Activated naive CD8-positive, alpha-beta T cell treated with anti-CD3 and anti-CD28 coated beads, Interleukin-2, amount 50 U/mL, for 24 hours (primary cell): Measurements from ENCODE around the gene NUDT22.

Source experiments
- ATAC-seq: fragments of 150-1000 bp; cut with Tn5 transposase; one replicate; pipeline ENCODE4 v1.10.0; 2021
- DNase-seq: peaks from one replicate; pipeline ENCODE4 v3.0.0; 2021
- H3K27ac Mint-ChIP-seq: one replicate; pipeline ENCODE4 v1.8.0; 2021; ENCODE audit warnings: mild to moderate bottlenecking, mixed read lengths
- H3K27me3 Mint-ChIP-seq: one replicate; pipeline ENCODE4 v1.8.0; 2021; ENCODE audit warnings: mixed read lengths
- H3K36me3 Mint-ChIP-seq: one replicate; pipeline ENCODE4 v1.8.0; 2021; ENCODE audit warnings: low read depth, mixed read lengths
- H3K4me1 Mint-ChIP-seq: one replicate; pipeline ENCODE4 v1.8.0; 2021; ENCODE audit warnings: mixed read lengths
- H3K4me3 Mint-ChIP-seq: one replicate; pipeline ENCODE4 v1.8.0; 2021; ENCODE audit warnings: mild to moderate bottlenecking, moderate library complexity, mixed read lengths
- H3K9me3 Mint-ChIP-seq: one replicate; pipeline ENCODE4 v1.8.0; 2021; ENCODE audit warnings: mixed read lengths

NUDT22 gene

DNA sequence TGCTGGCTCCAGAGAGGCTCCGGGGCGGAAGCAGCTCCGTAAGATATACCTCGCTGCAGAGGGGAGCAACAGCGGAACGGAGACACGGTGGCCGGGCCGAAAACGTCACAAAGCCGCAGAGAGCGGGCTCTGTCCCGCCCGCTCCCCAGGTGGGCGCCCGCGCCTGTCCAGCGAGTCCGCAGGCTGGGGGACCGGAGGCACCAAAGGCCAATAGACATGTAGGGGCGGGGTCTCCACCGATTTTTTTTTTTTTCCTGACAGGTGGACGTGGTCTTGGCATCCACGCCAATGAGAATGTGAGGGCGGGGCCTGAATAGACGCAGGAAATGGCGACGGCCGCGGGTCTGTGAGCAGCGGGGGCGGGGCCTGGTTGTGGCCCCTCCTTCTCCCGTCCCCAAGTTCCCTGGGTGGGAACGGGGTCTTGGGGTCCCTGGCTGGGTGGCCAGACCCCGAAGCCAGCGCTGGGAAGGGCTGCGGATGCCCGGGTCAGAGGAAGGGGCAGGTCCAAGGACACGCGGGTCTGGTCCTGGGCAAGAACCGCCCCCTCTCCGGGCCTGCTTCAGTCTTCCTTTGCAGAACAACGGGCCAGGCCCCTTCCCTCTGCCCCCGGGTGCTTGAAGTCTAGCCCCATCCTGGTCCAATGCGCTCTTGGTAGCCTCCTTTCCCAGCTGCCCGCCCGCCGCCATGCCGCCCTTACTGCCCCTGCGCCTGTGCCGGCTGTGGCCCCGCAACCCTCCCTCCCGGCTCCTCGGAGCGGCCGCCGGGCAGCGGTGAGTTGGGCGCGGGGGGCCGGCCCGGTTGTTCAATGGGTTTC, 4.3 kb downstream of the NUDT22 start, which contains the start of gene DNAJC4:
Gene DNAJC4 (plus strand): TSS at position 378 of the 814 bp plus-strand sequence. CDS start 307 bp downstream, at position 685.
- no peaks in the 10 kb centered on the region for H3K27me3 Mint-ChIP-seq
- peaks cover 57% of the 10 kb centered on the region for H3K4me1 Mint-ChIP-seq
- H3K27ac Mint-ChIP-seq, result peak within 1 kb of the TSS; percentile 69
- peak within 1 kb of the TSS; percentile 81 for H3K4me3 Mint-ChIP-seq
- DNase-seq (peak; percentile 92), ATAC-seq (peak; percentile 35)
- no peaks in the 10 kb centered on the region for H3K9me3 Mint-ChIP-seq
- peaks cover 2% of the 10 kb centered on the region for H3K36me3 Mint-ChIP-seq

GRCh38 chr11:64230985-64231365, 4.9 kb downstream of the NUDT22 start:
- no peaks in the 10 kb centered on the region for H3K27me3 Mint-ChIP-seq
- H3K4me1 Mint-ChIP-seq, result peaks cover 59% of the 10 kb centered on the region
- DNase-seq (no peak), ATAC-seq (no peak)
- no peaks in the 10 kb centered on the region for H3K9me3 Mint-ChIP-seq
- peak overlapping the region; percentile 69 for H3K27ac Mint-ChIP-seq
- peaks cover 2% of the 10 kb centered on the region for H3K36me3 Mint-ChIP-seq
- H3K4me3 Mint-ChIP-seq, result peak overlapping the region; percentile 81

DNA sequence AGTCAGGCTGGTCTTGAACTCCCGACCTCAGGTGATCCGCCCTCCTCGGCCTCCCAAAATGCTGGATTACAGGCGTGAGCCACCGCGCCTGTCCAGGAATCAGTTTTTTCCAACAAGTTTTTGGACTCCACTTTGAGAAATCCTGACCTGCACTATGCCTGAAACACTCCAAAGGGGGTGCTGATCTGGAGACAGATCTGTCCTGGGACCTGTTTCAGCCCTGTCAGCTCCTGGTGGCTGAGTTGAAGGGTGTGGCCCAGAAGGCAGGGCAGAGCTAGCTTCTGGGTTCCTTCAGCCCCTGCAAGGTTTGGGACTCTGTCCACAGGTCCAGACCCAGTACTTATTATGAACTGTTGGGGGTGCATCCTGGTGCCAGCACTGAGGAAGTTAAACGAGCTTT, 5.5 kb downstream of the NUDT22 start:
- ATAC-seq (no peak), DNase-seq (no peak)
- Mint-ChIP-seq H3K36me3 (peaks cover 2% of the 10 kb centered on the region), H3K9me3 (no peaks in the 10 kb centered on the region), H3K4me1 (peaks cover 61% of the 10 kb centered on the region), H3K27me3 (no peaks in the 10 kb centered on the region), H3K27ac (no peak overlapping the region), H3K4me3 (peak overlapping the region; percentile 81)

- Mint-ChIP-seq H3K27me3 (no peaks in the 10 kb centered on the region), H3K36me3 (no peaks in the 10 kb centered on the region), H3K27ac (no peak overlapping the region), H3K4me1 (peaks cover 55% of the 10 kb centered on the region), H3K4me3 (peak overlapping the region; percentile 81), H3K9me3 (no peaks in the 10 kb centered on the region)
- no peak for DNase-seq
- ATAC-seq, result no peak
Measured at GRCh38 chr11:64232182-64232966, 6.3 kb downstream of the NUDT22 start.

DNA sequence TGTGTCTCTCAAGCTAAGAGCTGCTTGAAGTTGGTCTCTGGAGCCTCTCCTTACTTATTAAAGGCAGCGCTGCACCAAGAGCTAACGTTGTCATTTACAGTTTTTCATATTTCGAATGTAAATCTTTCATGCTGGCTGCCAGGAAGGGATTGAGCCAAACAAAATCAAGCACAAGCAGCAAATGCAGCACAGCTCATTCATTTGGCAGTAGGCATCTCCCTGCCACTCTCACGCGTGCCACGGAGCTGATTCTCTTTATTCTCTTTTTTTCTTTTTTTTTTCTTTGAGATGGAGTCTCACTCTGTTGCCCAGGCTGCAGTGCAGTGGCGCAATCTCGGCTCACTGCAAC, 6.9 kb downstream of the NUDT22 start:
- Mint-ChIP-seq H3K36me3 (peaks cover 3% of the 10 kb centered on the region), H3K27me3 (no peaks in the 10 kb centered on the region), H3K4me3 (no peak overlapping the region), H3K27ac (no peak overlapping the region), H3K4me1 (peaks cover 49% of the 10 kb centered on the region), H3K9me3 (no peaks in the 10 kb centered on the region)
- ATAC-seq, result no peak
- DNase-seq, result no peak

GRCh38 chr11:64233913-64234586, 8.0 kb downstream of the NUDT22 start, which contains the start of gene VEGFB:
TSS of gene VEGFB (plus strand) at chr11:64234584. CDS start at chr11:64234834, 250 bp downstream.
- Mint-ChIP-seq H3K27ac (peak within 1 kb of the TSS; percentile 72), H3K4me1 (peaks cover 46% of the 10 kb centered on the region), H3K4me3 (peak within 1 kb of the TSS; percentile 83), H3K27me3 (no peaks in the 10 kb centered on the region), H3K9me3 (no peaks in the 10 kb centered on the region), H3K36me3 (peaks cover 7% of the 10 kb centered on the region)
- DNase-seq, result peak; percentile 72
- peak; percentile 38 for ATAC-seq

GRCh38 chr11:64234647-64235379, 8.7 kb downstream of the NUDT22 start:
- Mint-ChIP-seq H3K27ac (peak overlapping the region; percentile 72), H3K27me3 (no peaks in the 10 kb centered on the region), H3K4me3 (peak overlapping the region; percentile 83), H3K9me3 (no peaks in the 10 kb centered on the region), H3K36me3 (peaks cover 7% of the 10 kb centered on the region), H3K4me1 (peaks cover 44% of the 10 kb centered on the region)
- DNase-seq (peak; percentile 60), ATAC-seq (peak; percentile 46)

DNA sequence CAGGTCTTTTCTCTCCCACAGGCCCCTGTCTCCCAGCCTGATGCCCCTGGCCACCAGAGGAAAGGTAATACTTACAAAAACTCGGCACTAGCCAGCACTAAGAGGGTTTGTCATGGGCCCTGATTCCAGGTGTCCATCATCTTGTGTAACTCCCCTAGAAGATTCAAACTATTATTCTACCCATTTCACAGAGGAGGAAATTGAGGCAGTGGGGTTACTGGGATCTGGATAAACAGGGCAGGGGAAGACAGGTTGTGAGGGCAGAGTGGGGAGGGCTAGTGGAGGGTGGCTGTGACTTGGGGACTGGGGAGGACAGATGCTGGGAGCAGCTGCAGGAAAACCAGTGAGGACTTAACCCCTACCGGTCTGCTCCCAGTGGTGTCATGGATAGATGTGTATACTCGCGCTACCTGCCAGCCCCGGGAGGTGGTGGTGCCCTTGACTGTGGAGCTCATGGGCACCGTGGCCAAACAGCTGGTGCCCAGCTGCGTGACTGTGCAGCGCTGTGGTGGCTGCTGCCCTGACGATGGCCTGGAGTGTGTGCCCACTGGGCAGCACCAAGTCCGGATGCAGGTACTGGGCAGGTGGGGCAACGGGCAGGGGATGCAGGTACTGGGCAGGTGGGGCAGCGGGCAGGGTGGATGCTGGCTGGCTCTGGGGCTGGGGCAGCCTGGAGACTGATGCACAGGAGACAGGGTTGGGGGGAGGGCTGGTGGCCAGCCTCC, 9.5 kb downstream of the NUDT22 start:
- DNase-seq, result no peak
- ATAC-seq, result no peak
- H3K27ac Mint-ChIP-seq, result peak overlapping the region; percentile 72
- H3K9me3 Mint-ChIP-seq, result no peaks in the 10 kb centered on the region
- peak overlapping the region; percentile 83 for H3K4me3 Mint-ChIP-seq
- no peaks in the 10 kb centered on the region for H3K27me3 Mint-ChIP-seq
- H3K4me1 Mint-ChIP-seq, result peaks cover 47% of the 10 kb centered on the region
- peaks cover 7% of the 10 kb centered on the region for H3K36me3 Mint-ChIP-seq

- ATAC-seq (no peak), DNase-seq (no peak)
- Mint-ChIP-seq H3K36me3 (peaks cover 9% of the 10 kb centered on the region), H3K27me3 (no peaks in the 10 kb centered on the region), H3K27ac (no peak overlapping the region), H3K9me3 (no peaks in the 10 kb centered on the region), H3K4me3 (no peak overlapping the region), H3K4me1 (peaks cover 38% of the 10 kb centered on the region)
Measured at GRCh38 chr11:64237484-64237951, 11.4 kb downstream of the NUDT22 start.

GRCh38 chr11:64238076-64238475, 12.0 kb downstream of the NUDT22 start:
- Mint-ChIP-seq H3K4me1 (peaks cover 41% of the 10 kb centered on the region), H3K27me3 (no peaks in the 10 kb centered on the region), H3K36me3 (peaks cover 11% of the 10 kb centered on the region), H3K9me3 (no peaks in the 10 kb centered on the region), H3K4me3 (no peak overlapping the region), H3K27ac (peak overlapping the region; percentile 49)
- no peak for DNase-seq
- no peak for ATAC-seq

- H3K27me3 Mint-ChIP-seq, result no peaks in the 10 kb centered on the region
- peaks cover 19% of the 10 kb centered on the region for H3K36me3 Mint-ChIP-seq
- peak overlapping the region; percentile 7 for H3K4me3 Mint-ChIP-seq
- peak overlapping the region; percentile 93 for H3K27ac Mint-ChIP-seq
- H3K4me1 Mint-ChIP-seq, result peaks cover 45% of the 10 kb centered on the region
- DNase-seq, result no peak
- no peaks in the 10 kb centered on the region for H3K9me3 Mint-ChIP-seq
- ATAC-seq, result no peak
Measured at GRCh38 chr11:64238999-64239398, 12.9 kb downstream of the NUDT22 start.

GRCh38 chr11:64239662-64240434, 13.8 kb downstream of the NUDT22 start:
- H3K4me1 Mint-ChIP-seq, result peaks cover 47% of the 10 kb centered on the region
- H3K27ac Mint-ChIP-seq, result peak overlapping the region; percentile 93
- no peak for ATAC-seq
- DNase-seq, result no peak
- H3K9me3 Mint-ChIP-seq, result no peaks in the 10 kb centered on the region
- no peaks in the 10 kb centered on the region for H3K27me3 Mint-ChIP-seq
- H3K36me3 Mint-ChIP-seq, result peaks cover 19% of the 10 kb centered on the region
- H3K4me3 Mint-ChIP-seq, result peak overlapping the region; percentile 87
